ENCODE results near the gene REL. TPM values are rescaled to one million over a fixed set of nuclear protein-coding genes. Genes with fewer than 3 reads are reported as not detected.

The REL gene
- total RNA-seq, 2 donors from 2014 or later: 10.4 to 11.2 TPM

- intact Hi-C loops (cut with DNase I): no loop called here
- Histone ChIP-seq H3K9me3 (no peaks in the 10 kb centered on the region), H3K4me1 (peaks cover 4% of the 10 kb centered on the region), H3K4me3 (no peak overlapping the region), H3K27ac (no peak overlapping the region), H3K27me3 (no peaks in the 10 kb centered on the region), H3K36me3 (replicated peaks in 1 of 2; ENCODE audit: insufficient read depth in 1 of 2, low read depth in 2 of 2) (no peaks in the 10 kb centered on the region)
- no peak for TF ChIP-seq POLR2A (IDR thresholded peaks at IDR 0.05)
- no peak for TF ChIP-seq CTCF (IDR thresholded peaks at IDR 0.05)
- no peak for DNase-seq
- 80 to 86% methylated on average over 2 of the region's 2 CpGs for WGBS, 2 donors
- no peak for ATAC-seq
These were observed 27.8 kb upstream of the REL start for GRCh38 chr2:60853531-60853930.

- no peaks in the 10 kb centered on the region for H3K9me3 ChIP-seq
- no peak overlapping the region for H3K4me3 ChIP-seq
- no peaks in the 10 kb centered on the region for H3K36me3 ChIP-seq (replicated peaks in 1 of 2; ENCODE audit: insufficient read depth in 1 of 2, low read depth in 2 of 2)
- TF ChIP-seq CTCF (IDR thresholded peaks at IDR 0.05): no peak
- TF ChIP-seq POLR2A (IDR thresholded peaks at IDR 0.05): no peak
- H3K27me3 ChIP-seq: no peaks in the 10 kb centered on the region
- H3K27ac ChIP-seq: no peak overlapping the region
- intact Hi-C loops (cut with DNase I): no loop called here
- WGBS, 2 donors: 61 to 73% methylated on average over 5 of the region's 5 CpGs
- H3K4me1 ChIP-seq: no peaks in the 10 kb centered on the region
- no peak for ATAC-seq
- no peak for DNase-seq
These were observed 25.2 kb upstream of the REL start for GRCh38 chr2:60855989-60856669.

- TF ChIP-seq POLR2A (IDR thresholded peaks at IDR 0.05) (no peak), CTCF (IDR thresholded peaks at IDR 0.05) (no peak)
- no peaks in the 10 kb centered on the region for H3K27me3 ChIP-seq
- no peaks in the 10 kb centered on the region for H3K36me3 ChIP-seq (replicated peaks in 1 of 2; ENCODE audit: insufficient read depth in 1 of 2, low read depth in 2 of 2)
- ATAC-seq (no peak), DNase-seq (no peak)
- no peaks in the 10 kb centered on the region for H3K4me1 ChIP-seq
- WGBS, 2 donors: 75 to 83% methylated on average over 4 of the region's 4 CpGs
- no peaks in the 10 kb centered on the region for H3K9me3 ChIP-seq
- H3K4me3 ChIP-seq: no peak overlapping the region
- H3K27ac ChIP-seq: no peak overlapping the region
- intact Hi-C loops (cut with DNase I): no loop called here
These were observed 24.3 kb upstream of the REL start for GRCh38 chr2:60857056-60857455.

- Histone ChIP-seq H3K27ac (no peak overlapping the region), H3K27me3 (no peaks in the 10 kb centered on the region), H3K4me3 (no peak overlapping the region), H3K36me3 (replicated peaks in 1 of 2; ENCODE audit: insufficient read depth in 1 of 2, low read depth in 2 of 2) (no peaks in the 10 kb centered on the region), H3K4me1 (no peaks in the 10 kb centered on the region), H3K9me3 (no peaks in the 10 kb centered on the region)
- TF ChIP-seq POLR2A (IDR thresholded peaks at IDR 0.05) (no peak), CTCF (IDR thresholded peaks at IDR 0.05) (no peak)
- DNase-seq: no peak
- no peak for ATAC-seq
- intact Hi-C loops (cut with DNase I): no loop called here
- 48 to 62% methylated on average over 3 of the region's 3 CpGs for WGBS, 2 donors
These were observed 22.5 kb upstream of the REL start for GRCh38 chr2:60858897-60859311.

GRCh38 chr2:60861736-60862135 is 19.6 kb upstream of the REL start:
- DNase-seq (no peak), ATAC-seq (no peak)
- TF ChIP-seq POLR2A (IDR thresholded peaks at IDR 0.05) (no peak), CTCF (IDR thresholded peaks at IDR 0.05) (no peak)
- intact Hi-C loops (cut with DNase I): no loop called here
- H3K4me3 ChIP-seq: no peak overlapping the region
- WGBS, 2 donors: 88 to 93% methylated on average over 5 of the region's 5 CpGs
- H3K27ac ChIP-seq: no peak overlapping the region
- H3K4me1 ChIP-seq: no peaks in the 10 kb centered on the region
- H3K9me3 ChIP-seq: no peaks in the 10 kb centered on the region
- H3K27me3 ChIP-seq: no peaks in the 10 kb centered on the region
- no peaks in the 10 kb centered on the region for H3K36me3 ChIP-seq (replicated peaks in 1 of 2; ENCODE audit: insufficient read depth in 1 of 2, low read depth in 2 of 2)
